HG03280 (cell line): ENCODE data around the gene LIN7B.
"Not testable (repeated sequence)": the region's sequence is repeated elsewhere in the genome, so short reads cannot be mapped to it uniquely, and the experiment has no call there.

Experiments
- ATAC-seq: cut with Tn5 transposase; IDR thresholded peaks from one replicate; pipeline ENCODE4 v1.9.1; 2021; ENCODE audit warnings: mild to moderate bottlenecking, moderate library complexity; ENCODE audit not compliant: unreplicated experiment

The LIN7B gene

DNA sequence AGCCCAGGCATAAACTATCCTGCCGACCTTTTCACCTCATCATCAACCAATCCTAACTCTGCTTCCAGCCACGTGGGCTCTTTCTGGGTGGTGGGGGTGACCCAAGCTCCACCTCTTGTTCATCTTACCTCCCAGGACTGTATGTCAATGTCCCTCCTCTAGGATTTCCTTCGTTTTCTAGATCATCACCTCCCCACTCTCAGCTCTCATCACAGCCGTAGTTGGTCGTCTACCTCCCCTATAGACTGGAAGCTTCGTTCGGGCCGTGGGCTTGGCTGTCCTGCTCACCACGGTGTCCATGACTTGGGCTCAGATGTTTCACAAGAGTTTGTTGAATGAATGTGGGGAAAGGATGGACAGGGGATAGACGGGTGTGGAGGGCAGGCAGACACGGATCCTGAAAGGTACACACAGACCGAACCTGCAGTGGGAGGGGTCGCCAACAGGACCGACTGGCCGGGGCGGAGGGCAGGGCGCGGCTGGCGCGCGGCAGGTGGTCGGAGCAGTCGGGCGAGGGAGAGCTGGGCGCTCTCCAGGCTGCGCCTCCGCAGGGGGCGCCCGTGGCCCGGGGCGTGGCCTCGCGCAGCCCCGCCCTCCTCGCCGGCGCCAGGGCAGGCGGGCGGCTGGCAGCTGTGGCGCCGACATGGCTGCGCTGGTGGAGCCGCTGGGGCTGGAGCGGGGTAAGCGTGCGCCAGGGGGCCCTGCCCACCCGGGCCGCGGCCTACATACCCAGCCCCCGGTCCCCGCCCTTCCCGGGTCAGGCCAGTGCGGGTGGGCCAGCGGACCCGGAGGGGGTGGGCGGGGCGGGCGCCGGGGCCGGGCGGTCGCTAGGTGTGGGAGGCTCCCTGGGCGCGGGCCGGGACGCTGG, at the start of gene LIN7B:
TSS of gene LIN7B (plus strand) at position 609 of the 868 bp plus-strand sequence. CDS start at position 644, 35 bp downstream.
- peak; percentile 41 for ATAC-seq

GRCh38 chr19:49064768-49065611, 49.2 kb upstream of the LIN7B start, which contains the start of gene NTF4:
Gene NTF4, minus strand, starts transcription at chr19:49064818. Its CDS starts 2,821 bp downstream, at chr19:49061997.
- ATAC-seq = no peak

GRCh38 chr19:49065905-49066512, 48.2 kb upstream of the LIN7B start:
- ATAC-seq = no peak

GRCh38 chr19:49067554-49067953, 46.6 kb upstream of the LIN7B start:
- ATAC-seq = no peak

GRCh38 chr19:49069026-49069425, 45.1 kb upstream of the LIN7B start:
- ATAC-seq = no peak

- no peak for ATAC-seq
Measured at GRCh38 chr19:49070416-49070815, 43.8 kb upstream of the LIN7B start.

DNA sequence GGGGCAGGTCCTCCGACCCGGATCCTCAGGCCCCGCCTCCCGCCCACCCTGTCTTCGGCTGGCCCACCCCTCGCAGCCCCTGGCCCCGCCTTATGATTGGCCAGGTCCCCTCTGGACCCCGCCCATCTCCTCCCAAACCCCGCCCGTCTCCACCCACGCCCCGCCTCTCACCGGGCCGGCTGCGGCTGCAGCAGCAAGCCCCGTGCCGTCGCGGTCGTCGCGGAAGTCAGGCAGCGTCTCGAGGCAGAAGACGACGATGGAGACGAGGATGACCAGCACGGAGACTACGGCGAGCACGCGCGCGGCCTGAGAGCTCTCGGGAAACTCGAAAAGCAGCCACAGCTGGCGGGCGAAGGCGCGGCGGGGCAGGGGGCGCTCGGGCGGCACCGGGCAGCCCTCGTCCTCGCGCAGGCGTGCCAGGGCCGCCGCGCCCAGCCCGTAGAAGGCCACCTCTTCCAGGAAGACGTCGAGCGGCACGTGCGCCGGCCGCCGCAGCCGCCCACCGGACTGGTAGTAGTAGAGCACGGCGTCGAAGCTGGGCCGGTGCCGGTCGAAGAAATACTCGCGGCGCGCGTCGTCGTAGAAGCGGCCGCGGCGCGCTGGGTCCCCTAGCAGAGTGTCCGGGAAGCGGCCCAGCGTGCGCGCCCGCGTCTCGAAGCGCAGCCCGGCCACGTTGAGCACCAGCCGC, 42.2 kb upstream of the LIN7B start:
- no peak for ATAC-seq

GRCh38 chr19:49073514-49074378, 40.4 kb upstream of the LIN7B start:
- no peak for ATAC-seq

- not testable (repeated sequence) for ATAC-seq
Measured at GRCh38 chr19:49074869-49075268, 39.3 kb upstream of the LIN7B start.

- no peak for ATAC-seq
Measured at GRCh38 chr19:49080392-49080791, 33.8 kb upstream of the LIN7B start.

GRCh38 chr19:49081273-49081672, 32.9 kb upstream of the LIN7B start:
- no peak for ATAC-seq

- ATAC-seq = no peak
Measured at GRCh38 chr19:49084206-49085019, 29.8 kb upstream of the LIN7B start.

- peak; percentile 87 for ATAC-seq
Measured at GRCh38 chr19:49085020-49085867, 28.9 kb upstream of the LIN7B start, which contains the start of gene SNRNP70. Gene SNRNP70, plus strand, starts transcription at chr19:49085451. Its CDS starts 964 bp downstream, at chr19:49086415.

GRCh38 chr19:49085868-49086232, 28.3 kb upstream of the LIN7B start:
- ATAC-seq = no peak

GRCh38 chr19:49086296-49086695, 27.9 kb upstream of the LIN7B start:
- ATAC-seq = no peak

GRCh38 chr19:49091391-49092038, 22.7 kb upstream of the LIN7B start:
- ATAC-seq = no peak

DNA sequence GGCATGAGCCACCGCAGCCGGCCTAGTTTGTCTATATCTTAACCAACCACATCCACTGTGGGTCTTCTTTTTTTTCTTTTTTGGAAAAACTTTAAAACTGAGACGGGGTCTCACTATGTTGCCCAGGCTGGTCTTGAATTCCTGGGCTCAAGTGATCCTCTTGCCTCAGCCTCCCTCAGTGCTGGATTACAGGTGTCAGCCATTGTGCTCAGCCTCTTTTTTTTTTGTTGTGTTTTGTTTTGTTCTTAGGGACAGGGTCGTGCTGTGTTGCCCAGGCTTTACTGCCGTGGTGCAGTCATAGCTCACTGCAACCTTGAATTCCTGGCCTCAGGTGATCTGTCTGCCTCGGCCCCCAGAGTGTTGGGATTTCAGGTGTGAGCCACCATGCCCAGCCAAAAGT, 21.5 kb upstream of the LIN7B start:
- ATAC-seq = no peak
